Hepatocyte (in vitro differentiated cells): Measurements from ENCODE around the gene KMT2D. TPM values are rescaled to one million over a fixed set of nuclear protein-coding genes. Genes with fewer than 3 reads are reported as not detected.

Experiments
- DNase-seq: peaks from one replicate; pipeline ENCODE4 v3.0.0-alpha.2; 2016; ENCODE audit warnings: low spot score
- H2AFZ ChIP-seq: fragments of 200-600 bp; sonication (generic); 2 replicates; pipeline ENCODE4 v1.6.0; 2016; ENCODE audit warnings: antibody characterized with exemption, mild to moderate bottlenecking
- H3K27ac ChIP-seq: fragments of 200-600 bp; sonication (generic); 2 replicates; pipeline ENCODE4 v1.5.1; 2016; ENCODE audit warnings: mild to moderate bottlenecking
- H3K27me3 ChIP-seq: fragments of 200-600 bp; sonication (generic); 2 replicates; pipeline ENCODE4 v1.6.1; 2016
- H3K36me3 ChIP-seq: fragments of 200-600 bp; sonication (generic); replicated peaks from 2 replicates; pipeline ENCODE4 v1.5.1; 2016; ENCODE audit warnings: low read depth; ENCODE audit not compliant: insufficient read depth
- H3K4me1 ChIP-seq: fragments of 200-600 bp; sonication (generic); 2 replicates; pipeline ENCODE4 v1.5.1; 2016; ENCODE audit warnings: mild to moderate bottlenecking, moderate library complexity; ENCODE audit not compliant: insufficient read depth
- H3K4me2 ChIP-seq: fragments of 200-600 bp; sonication (generic); 2 replicates; pipeline ENCODE4 v1.6.0; 2016
- H3K4me3 ChIP-seq: fragments of 200-600 bp; sonication (generic); 2 replicates; pipeline ENCODE4 v1.5.1; 2016; ENCODE audit warnings: mild to moderate bottlenecking
- H3K79me2 ChIP-seq: fragments of 200-600 bp; sonication (generic); 2 replicates; pipeline ENCODE4 v1.6.0; 2017; ENCODE audit warnings: mild to moderate bottlenecking
- H3K9me2 ChIP-seq: fragments of 200-600 bp; sonication (generic); replicated peaks from 2 replicates; pipeline ENCODE4 v1.6.0; 2017; ENCODE audit warnings: mild to moderate bottlenecking; ENCODE audit not compliant: insufficient read depth
- H3K9me3 ChIP-seq: fragments of 200-600 bp; sonication (generic); 2 replicates; pipeline ENCODE4 v1.5.1; 2016; ENCODE audit warnings: low read depth, mild to moderate bottlenecking
- H4K20me1 ChIP-seq: fragments of 200-600 bp; sonication (generic); 2 replicates; pipeline ENCODE4 v1.6.0; 2016; ENCODE audit warnings: mild to moderate bottlenecking; ENCODE audit not compliant: insufficient read depth, poor library complexity, severe bottlenecking
- CTCF ChIP-seq: fragments of 200-600 bp; sonication (generic); IDR thresholded peaks from 2 replicates; pipeline ENCODE4 v1.5.1; 2016; ENCODE audit warnings: antibody characterized with exemption, mild to moderate bottlenecking; ENCODE audit not compliant: poor library complexity
- EZH2 ChIP-seq: fragments of 200-600 bp; sonication (generic); IDR thresholded peaks from 2 replicates; pipeline ENCODE4 v1.6.1; 2016; ENCODE audit warnings: antibody characterized with exemption, mild to moderate bottlenecking, borderline replicate concordance
- EZH2phosphoT487 ChIP-seq: fragments of 200-600 bp; sonication (generic); IDR thresholded peaks from one replicate; pipeline ENCODE4 v1.6.1; 2018; ENCODE audit warnings: antibody characterized with exemption, mild to moderate bottlenecking, low read depth, moderate library complexity; ENCODE audit not compliant: unreplicated experiment, severe bottlenecking
- WGBS: methylation state at CpG from one replicate; pipeline ENCODE4 v1.1.6; 2016; ENCODE audit warnings: low lambda C conversion rate; ENCODE audit errors: missing lambda C conversion rate; 5-methylcytosine and 5-hydroxymethylcytosine counted together
- polyA plus RNA-seq: library from polyadenylated mRNA; unstranded; fragments of >200 nt; fragmentation: Nextera tagmentation; extraction: Ambion mirVana; gene quantifications from 2 replicates; pipeline ENCODE4 v1.2.1, GENCODE V29; 2016
- total RNA-seq: library from RNA; depleted of rRNA; stranded (reverse); fragments of >200 nt; gene quantifications from 2 replicates; pipeline ENCODE4 v1.2.3, GENCODE V29; 2014

KMT2D gene
- total and polyA plus RNA-seq, 2 experiments from 2014 or later = 31.2 to 37.3 TPM

GRCh38 chr12:49054524-49054923 lies 6.1 kb downstream of the KMT2D start:
- DNase-seq = no peak
- no peaks in the 10 kb centered on the region for H3K36me3 ChIP-seq
- H3K9me2 ChIP-seq = no peaks in the 10 kb centered on the region
- TF ChIP-seq CTCF = no peak
- no peak for TF ChIP-seq EZH2phosphoT487
- TF ChIP-seq EZH2 = no peak
- H2AFZ ChIP-seq = no peak overlapping the region
- H3K27ac ChIP-seq = no peak overlapping the region
- H3K9me3 ChIP-seq = no peaks in the 10 kb centered on the region
- peaks cover 29% of the 10 kb centered on the region for H3K4me1 ChIP-seq
- H3K27me3 ChIP-seq = no peaks in the 10 kb centered on the region
- peaks cover 65% of the 10 kb centered on the region for H3K79me2 ChIP-seq
- H4K20me1 ChIP-seq = peaks cover 61% of the 10 kb centered on the region
- 96% methylated on average over 10 of the region's 10 CpGs for WGBS
- H3K4me3 ChIP-seq = no peak overlapping the region
- no peak overlapping the region for H3K4me2 ChIP-seq

GRCh38 chr12:49054096-49054495 lies 6.5 kb downstream of the KMT2D start:
- H3K4me3 ChIP-seq = no peak overlapping the region
- no peaks in the 10 kb centered on the region for H3K9me2 ChIP-seq
- H3K9me3 ChIP-seq = no peaks in the 10 kb centered on the region
- peaks cover 57% of the 10 kb centered on the region for H4K20me1 ChIP-seq
- H3K36me3 ChIP-seq = no peaks in the 10 kb centered on the region
- no peak overlapping the region for H3K27ac ChIP-seq
- WGBS = 94% methylated on average over 5 of the region's 5 CpGs
- H3K79me2 ChIP-seq = peaks cover 61% of the 10 kb centered on the region
- H3K4me1 ChIP-seq = peaks cover 29% of the 10 kb centered on the region
- H2AFZ ChIP-seq = no peak overlapping the region
- TF ChIP-seq CTCF = no peak
- TF ChIP-seq EZH2 = no peak
- TF ChIP-seq EZH2phosphoT487 = no peak
- DNase-seq = no peak
- no peaks in the 10 kb centered on the region for H3K27me3 ChIP-seq
- H3K4me2 ChIP-seq = no peak overlapping the region

GRCh38 chr12:49052451-49053208 lies 8.0 kb downstream of the KMT2D start:
- Histone ChIP-seq H3K4me1 (peaks cover 20% of the 10 kb centered on the region), H3K4me3 (no peak overlapping the region), H4K20me1 (peaks cover 43% of the 10 kb centered on the region), H3K9me2 (no peaks in the 10 kb centered on the region), H2AFZ (no peak overlapping the region), H3K79me2 (peaks cover 46% of the 10 kb centered on the region), H3K4me2 (no peak overlapping the region), H3K36me3 (no peaks in the 10 kb centered on the region), H3K27me3 (no peaks in the 10 kb centered on the region), H3K9me3 (no peaks in the 10 kb centered on the region), H3K27ac (no peak overlapping the region)
- 97% methylated on average over 16 of the region's 16 CpGs for WGBS
- DNase-seq = no peak
- TF ChIP-seq EZH2phosphoT487 (no peak), CTCF (no peak), EZH2 (no peak)
